Endothelial cell of umbilical vein (primary cell): ENCODE measurements around the gene CPLANE2.

Source experiments
- CTCF ChIP-seq, 2 donors: IDR thresholded peaks; 1 replicate in 1 of 2; 2 replicates in 1 of 2; pipeline ENCODE4 v1.5.1; 2011; ENCODE audit warnings: low read length in 2 of 2, mild to moderate bottlenecking in 2 of 2, moderate library complexity in 2 of 2, control low read depth in 1 of 2, inconsistent platforms in 1 of 2, low read depth in 1 of 2; ENCODE audit not compliant: insufficient read depth in 1 of 2; ENCODE audit errors: extremely low read depth in 1 of 2
- EZH2 ChIP-seq: IDR thresholded peaks from 2 replicates; pipeline ENCODE4 v1.6.1; 2012; ENCODE audit warnings: borderline replicate concordance, low read depth, mild to moderate bottlenecking, moderate library complexity, low read length, inconsistent platforms; ENCODE audit not compliant: severe bottlenecking
- FOS ChIP-seq: IDR thresholded peaks from 2 replicates; pipeline ENCODE4 v1.6.1; 2011; ENCODE audit warnings: mild to moderate bottlenecking, low read length, moderate library complexity, borderline replicate concordance; ENCODE audit not compliant: insufficient read depth
- GATA2 ChIP-seq: IDR thresholded peaks from 2 replicates; pipeline ENCODE4 v1.7.0; 2011; ENCODE audit warnings: low read depth, mild to moderate bottlenecking, moderate library complexity, mixed read lengths, low read length; ENCODE audit not compliant: insufficient read length, insufficient read depth
- JUN ChIP-seq: IDR thresholded peaks from 2 replicates; pipeline ENCODE4 v1.6.1; 2011; ENCODE audit warnings: borderline replicate concordance, low read depth; ENCODE audit not compliant: insufficient read length, insufficient read depth
- MAX ChIP-seq: IDR thresholded peaks from 2 replicates; pipeline ENCODE4 v1.6.1; 2011; ENCODE audit not compliant: insufficient read depth, insufficient read length
- MYC ChIP-seq: IDR thresholded peaks from one replicate; pipeline ENCODE4 v1.6.1; 2011; ENCODE audit warnings: mild to moderate bottlenecking, low read depth, low read length
- POLR2A ChIP-seq: IDR thresholded peaks from 2 replicates; pipeline ENCODE4 v1.6.1; 2012; ENCODE audit warnings: low read depth, mild to moderate bottlenecking, control low read depth, low read length
- POLR2AphosphoS5 ChIP-seq: IDR thresholded peaks from 2 replicates; pipeline ENCODE4 v1.6.1; 2012; ENCODE audit warnings: low read depth, mild to moderate bottlenecking, control low read depth, low read length, moderate library complexity; ENCODE audit not compliant: insufficient read depth

- TF ChIP-seq CTCF (IDR thresholded peaks at IDR 0.05; ENCODE audit: extremely low read depth in 1 of 2, insufficient read depth in 1 of 2, low read depth in 1 of 2, low read length in 2 of 2), result no peak
- no peak for TF ChIP-seq MAX
- TF ChIP-seq EZH2, result no peak
- TF ChIP-seq POLR2AphosphoS5, result no peak
- no peak for TF ChIP-seq POLR2A
- no peak for TF ChIP-seq MYC
- no peak for TF ChIP-seq FOS
- TF ChIP-seq JUN, result no peak
- no peak for TF ChIP-seq GATA2
Measured at GRCh38 chr1:16191309-16191708, 45.7 kb downstream of the CPLANE2 start.
